IMR-90 (cell line): Measurements from ENCODE around the gene ACTN1. TPM values are rescaled to one million over a fixed set of nuclear protein-coding genes. Genes with fewer than 3 reads are reported as not detected.

ENCODE experiments used
- ATAC-seq: fragments of 200-7000 bp; cut with Tn5 transposase; 2 replicates; pipeline ENCODE4 v1.9.1; 2020; ENCODE audit warnings: low read depth, mild to moderate bottlenecking, moderate library complexity
- BruUV-seq: library from RNA; stranded (reverse); fragments of 400-500 nt; replicated peaks from 2 replicates; lab custom pipeline; 2021; lab: Mats Ljungman, UMichigan
- CTCF ChIA-PET: fragments of 300-600 bp; formaldehyde crosslinking; extraction: SDS; loops from one replicate; lab custom pipeline; 2021; ENCODE audit warnings: antibody characterized with exemption; lab: Yijun Ruan, JAX
- POLR2A ChIA-PET: fragments of 300-600 bp; sonication (Branson Sonifier 250); formaldehyde crosslinking; loops from one replicate; lab custom pipeline; 2022; ENCODE audit warnings: antibody characterized with exemption; ENCODE audit not compliant: unreplicated experiment; lab: Charles Lee
- DNase-seq: peaks from one replicate; pipeline ENCODE4 v3.0.0; 2013
- H2AFZ ChIP-seq: replicated peaks from 2 replicates; pipeline ENCODE3; 2013; ENCODE audit warnings: low read length, mild to moderate bottlenecking; ENCODE audit not compliant: poor library complexity
- H2AK5ac ChIP-seq: 2 replicates; pipeline ENCODE4 v1.6.1; 2013; ENCODE audit warnings: low read depth, low read length, inconsistent platforms
- H2AK9ac ChIP-seq: replicated peaks from 2 replicates; pipeline ENCODE3; 2013; ENCODE audit warnings: mild to moderate bottlenecking, low read depth, low read length, moderate library complexity; ENCODE audit not compliant: poor library complexity
- H2BK120ac ChIP-seq: 2 replicates; pipeline ENCODE4 v1.6.1; 2013; ENCODE audit warnings: low read depth, low read length, inconsistent platforms
- H2BK15ac ChIP-seq: 3 replicates; pipeline ENCODE4 v1.6.1; 2013; ENCODE audit warnings: low read depth, low read length, inconsistent platforms
- H2BK20ac ChIP-seq: 2 replicates; pipeline ENCODE4 v1.6.1; 2013; ENCODE audit warnings: low read depth, mild to moderate bottlenecking, inconsistent platforms, low read length, moderate library complexity
- H2BK5ac ChIP-seq: 2 replicates; pipeline ENCODE4 v1.6.1; 2013; ENCODE audit warnings: mild to moderate bottlenecking, low read depth, low read length, inconsistent platforms; ENCODE audit not compliant: poor library complexity, severe bottlenecking
- H3K14ac ChIP-seq: replicated peaks from 2 replicates; pipeline ENCODE4 v1.6.1; 2013; ENCODE audit warnings: low read depth, low read length, inconsistent platforms
- H3K18ac ChIP-seq: 2 replicates; pipeline ENCODE4 v1.6.1; 2013; ENCODE audit warnings: low read depth, low read length, control low read depth
- H3K23ac ChIP-seq: 2 replicates; pipeline ENCODE4 v1.6.1; 2013; ENCODE audit warnings: low read depth, low read length, inconsistent platforms
- H3K27ac ChIP-seq: 2 replicates; pipeline ENCODE4 v1.5.1; 2013; ENCODE audit warnings: mild to moderate bottlenecking, control low read depth, low read length; ENCODE audit not compliant: insufficient read depth
- H3K27me3 ChIP-seq: 2 replicates; pipeline ENCODE4 v1.6.1; 2013; ENCODE audit warnings: low read length; ENCODE audit not compliant: control insufficient read depth, insufficient read depth
- H3K36me3 ChIP-seq: 2 replicates; pipeline ENCODE4 v1.6.1; 2013; ENCODE audit warnings: low read length, mixed read lengths; ENCODE audit not compliant: control insufficient read depth, insufficient read depth
- H3K4ac ChIP-seq: 2 replicates; pipeline ENCODE4 v1.6.1; 2013; ENCODE audit warnings: low read depth, low read length, inconsistent platforms
- H3K4me1 ChIP-seq: 2 replicates; pipeline ENCODE4 v1.6.1; 2013; ENCODE audit warnings: low read length, mixed read lengths; ENCODE audit not compliant: control insufficient read depth, insufficient read depth
- H3K4me2 ChIP-seq: 2 replicates; pipeline ENCODE4 v1.6.1; 2013; ENCODE audit warnings: low read depth, mild to moderate bottlenecking, control low read depth, low read length, moderate library complexity
- H3K4me3 ChIP-seq: 2 replicates; pipeline ENCODE4 v1.5.1; 2013; ENCODE audit warnings: low read depth, mild to moderate bottlenecking, control low read depth, low read length, moderate library complexity; ENCODE audit not compliant: insufficient read depth
- H3K56ac ChIP-seq: 2 replicates; pipeline ENCODE4 v1.6.1; 2013; ENCODE audit warnings: low read length, inconsistent platforms; ENCODE audit not compliant: insufficient read depth; ENCODE audit errors: extremely low read depth
- H3K79me1 ChIP-seq, 2 experiments: 2 replicates each; pipeline ENCODE4 v1.6.1; 2013; ENCODE audit warnings: low read length in 2 of 2, inconsistent platforms in 1 of 2, low read depth in 1 of 2
- H3K9ac ChIP-seq: 2 replicates; pipeline ENCODE4 v1.6.1; 2013; ENCODE audit warnings: low read depth, low read length, control low read depth
- H3K9me1 ChIP-seq: 2 replicates; pipeline ENCODE4 v1.6.1; 2013; ENCODE audit warnings: low read length, inconsistent platforms; ENCODE audit not compliant: insufficient read depth
- H3K9me3 ChIP-seq: 2 replicates; pipeline ENCODE4 v1.6.1; 2013; ENCODE audit warnings: low read length; ENCODE audit not compliant: control insufficient read depth, insufficient read depth
- H4K20me1 ChIP-seq: 2 replicates; pipeline ENCODE4 v1.6.1; 2013; ENCODE audit warnings: low read length, inconsistent platforms; ENCODE audit not compliant: insufficient read depth
- H4K5ac ChIP-seq: 2 replicates; pipeline ENCODE4 v1.6.1; 2013; ENCODE audit warnings: mild to moderate bottlenecking, low read depth, low read length, control low read depth
- H4K8ac ChIP-seq, 2 experiments: 2 replicates each; pipeline ENCODE4 v1.6.1; 2013; ENCODE audit warnings: low read depth in 2 of 2, low read length in 2 of 2, control low read depth in 1 of 2, inconsistent platforms in 1 of 2
- H4K91ac ChIP-seq: 2 replicates; pipeline ENCODE4 v1.6.1; 2013; ENCODE audit warnings: low read depth, low read length, inconsistent platforms; ENCODE audit not compliant: insufficient read depth
- CHD1 ChIP-seq: IDR thresholded peaks from 2 replicates; pipeline ENCODE4 v1.6.1; 2012; ENCODE audit warnings: low read depth, low read length, improper control_type of control experiment
- MAFK ChIP-seq: IDR thresholded peaks from 2 replicates; pipeline ENCODE4 v1.6.1; 2012; ENCODE audit warnings: low read depth, low read length, improper control_type of control experiment
- WGBS, 2 experiments: methylation state at CpG; one replicate each; pipeline versions ENCODE4 v1.1.5 to v1.1.7; 2013; ENCODE audit warnings: missing lambda C conversion rate in 2 of 2; ENCODE audit not compliant: insufficient read length in 1 of 2; ENCODE audit errors: extremely low coverage in 2 of 2; 5-methylcytosine and 5-hydroxymethylcytosine counted together
- dilution Hi-C: fragments of 300-500 bp; cut with HindIII; formaldehyde crosslinking; loops from one replicate; pipeline ENCODE4 v1.14.3; 2018; ENCODE audit warnings: low sequenced_read_pairs; ENCODE audit not compliant: unreplicated experiment
- in situ Hi-C: fragments of 300-500 bp; cut with MboI; formaldehyde crosslinking; loops from 3 replicates; pipeline ENCODE4 v1.14.3; 2019; ENCODE audit warnings: low sequenced_read_pairs, inconsistent platforms, mixed read lengths
- intact Hi-C: fragments of 100-400 bp; cut with micrococcal nuclease; formaldehyde crosslinking; loops from 2 replicates; pipeline ENCODE4 v1.10.0; 2022
- polyA plus RNA-seq, 3 experiments: library from polyadenylated mRNA; depleted of rRNA; stranded (reverse); fragments of >200 nt; gene quantifications; 2 replicates each; pipeline ENCODE4 v1.2.3, GENCODE V29; 2012; ENCODE audit warnings: low replicate concordance in 1 of 3
- total RNA-seq: library from RNA; depleted of rRNA; stranded (reverse); fragments of >200 nt; gene quantifications from 2 replicates; pipeline ENCODE4 v1.2.3, GENCODE V29; 2012
- TF ChIP-seq, protein P1 (sequence below): fragments of 150-350 bp; IDR thresholded peaks from 2 replicates; pipeline ENCODE4 v1.6.1; 2017; ENCODE audit warnings: mild to moderate bottlenecking, antibody characterized with exemption, low read length, low read depth
- TF ChIP-seq, protein P2 (sequence below): conservative IDR thresholded peaks from 2 replicates; pipeline ENCODE4 v1.5.1; 2012; ENCODE audit warnings: mild to moderate bottlenecking, low read depth, low read length, improper control_type of control experiment

Gene ACTN1
- total and polyA plus RNA-seq, 2 of the 4 experiments (the other 2 are of a cell fraction) = 684 to 766 TPM

DNA sequence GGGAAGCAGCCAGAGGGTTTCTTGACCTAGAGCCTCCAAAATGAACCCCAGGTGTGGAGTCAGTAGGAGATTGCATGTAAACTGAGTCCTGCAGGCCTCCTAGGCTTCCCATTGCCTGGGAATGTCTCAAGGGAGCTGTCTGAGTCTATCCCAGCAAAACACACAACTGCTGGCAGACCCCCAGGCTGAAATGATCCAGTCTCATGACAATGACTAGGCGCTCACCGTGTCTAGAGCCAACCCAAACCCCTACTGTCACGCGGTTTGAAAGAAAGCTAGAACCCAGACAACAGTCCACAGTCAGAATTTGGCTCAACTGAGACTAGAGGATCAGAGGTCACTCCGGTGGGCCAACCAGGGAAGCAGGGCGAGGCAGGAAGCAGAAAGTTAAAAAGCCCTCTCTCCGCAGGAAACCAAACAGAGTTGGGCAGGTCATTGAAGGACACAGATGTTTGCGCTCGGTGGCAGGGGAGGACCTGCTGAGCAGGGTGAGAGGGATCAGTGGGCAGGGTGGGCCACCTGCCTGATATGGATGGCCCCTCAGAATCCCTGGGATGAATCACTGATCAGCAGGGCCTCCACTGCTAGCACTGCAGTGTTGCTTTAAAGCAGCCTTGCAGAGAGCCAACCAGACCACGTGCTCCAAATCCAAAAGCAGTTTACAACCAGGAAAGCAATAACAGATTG lies 23.8 kb downstream of the ACTN1 start:
- BruUV-seq = no TSS peak
- ATAC-seq = no peak
- no peak overlapping the region; the same call in 1 of the 2 replicates for H3K4me2 ChIP-seq

More for the DNA sequence above, 23.8 kb downstream of the ACTN1 start:
- TF ChIP-seq CHD1 (no peak), MAFK (no peak)
- TF ChIP-seq, protein P1, sequence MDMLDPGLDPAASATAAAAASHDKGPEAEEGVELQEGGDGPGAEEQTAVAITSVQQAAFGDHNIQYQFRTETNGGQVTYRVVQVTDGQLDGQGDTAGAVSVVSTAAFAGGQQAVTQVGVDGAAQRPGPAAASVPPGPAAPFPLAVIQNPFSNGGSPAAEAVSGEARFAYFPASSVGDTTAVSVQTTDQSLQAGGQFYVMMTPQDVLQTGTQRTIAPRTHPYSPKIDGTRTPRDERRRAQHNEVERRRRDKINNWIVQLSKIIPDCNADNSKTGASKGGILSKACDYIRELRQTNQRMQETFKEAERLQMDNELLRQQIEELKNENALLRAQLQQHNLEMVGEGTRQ = peak; percentile 44
- TF ChIP-seq, protein P2, sequence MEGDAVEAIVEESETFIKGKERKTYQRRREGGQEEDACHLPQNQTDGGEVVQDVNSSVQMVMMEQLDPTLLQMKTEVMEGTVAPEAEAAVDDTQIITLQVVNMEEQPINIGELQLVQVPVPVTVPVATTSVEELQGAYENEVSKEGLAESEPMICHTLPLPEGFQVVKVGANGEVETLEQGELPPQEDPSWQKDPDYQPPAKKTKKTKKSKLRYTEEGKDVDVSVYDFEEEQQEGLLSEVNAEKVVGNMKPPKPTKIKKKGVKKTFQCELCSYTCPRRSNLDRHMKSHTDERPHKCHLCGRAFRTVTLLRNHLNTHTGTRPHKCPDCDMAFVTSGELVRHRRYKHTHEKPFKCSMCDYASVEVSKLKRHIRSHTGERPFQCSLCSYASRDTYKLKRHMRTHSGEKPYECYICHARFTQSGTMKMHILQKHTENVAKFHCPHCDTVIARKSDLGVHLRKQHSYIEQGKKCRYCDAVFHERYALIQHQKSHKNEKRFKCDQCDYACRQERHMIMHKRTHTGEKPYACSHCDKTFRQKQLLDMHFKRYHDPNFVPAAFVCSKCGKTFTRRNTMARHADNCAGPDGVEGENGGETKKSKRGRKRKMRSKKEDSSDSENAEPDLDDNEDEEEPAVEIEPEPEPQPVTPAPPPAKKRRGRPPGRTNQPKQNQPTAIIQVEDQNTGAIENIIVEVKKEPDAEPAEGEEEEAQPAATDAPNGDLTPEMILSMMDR = no peak
- no peak overlapping the region for H4K91ac ChIP-seq
- no peak overlapping the region for H3K4me3 ChIP-seq
- H3K27me3 ChIP-seq = no peaks in the 10 kb centered on the region
- H3K79me1 ChIP-seq = peaks cover 0 to 65% of the 10 kb centered on the region in 2 experiments; a peak in 2 of 4 replicates
- H3K9me1 ChIP-seq = peaks cover 40% of the 10 kb centered on the region
- no peak overlapping the region for H2AK9ac ChIP-seq
- in situ Hi-C loops = no loop called here
- H4K8ac ChIP-seq = peak overlapping the region in 1 of 2 experiments; percentile 2; a peak in 1 of 4 replicates
- no peak overlapping the region for H3K9ac ChIP-seq
- ChIA-PET CTCF (no interaction called here), POLR2A (interaction anchor here (1.2 kb wide), 1 partner anchor 21 kb away, joined by 5 read pairs; no protein-coding TSS in a partner anchor)
- H2AK5ac ChIP-seq = peak overlapping the region; percentile 30; the same call in 1 of the 2 replicates
- no peak overlapping the region for H2AFZ ChIP-seq
- WGBS, 2 experiments = 92% methylated on average over 2 of the region's 10 CpGs; no CpG with 5 or more reads in 1 of the 2 experiments
- H4K5ac ChIP-seq = no peak overlapping the region; the same call in 1 of the 2 replicates
- DNase-seq = peak; percentile 42
- H2BK120ac ChIP-seq = no peak overlapping the region
- no peak overlapping the region for H3K56ac ChIP-seq
- H3K18ac ChIP-seq = peak overlapping the region; percentile 7; the same call in 1 of the 2 replicates
- peaks cover 61% of the 10 kb centered on the region for H3K4me1 ChIP-seq
- intact Hi-C loops = no loop called here
- peak overlapping the region; percentile 57 for H3K23ac ChIP-seq
- no peak overlapping the region for H3K4ac ChIP-seq
- H3K9me3 ChIP-seq = no peaks in the 10 kb centered on the region
- peaks cover 40% of the 10 kb centered on the region for H3K36me3 ChIP-seq
- no peak overlapping the region for H2BK15ac ChIP-seq
- 0 out of 2 replicates have a peak overlapping the region, but pooled peaks have one; percentile 18 for H3K14ac ChIP-seq
- no peak overlapping the region for H2BK20ac ChIP-seq
- peak overlapping the region; percentile 57; the same call in 1 of the 2 replicates for H3K27ac ChIP-seq
- H2BK5ac ChIP-seq = peak overlapping the region; percentile 27
- H4K20me1 ChIP-seq = peaks cover 99% of the 10 kb centered on the region
- dilution Hi-C loops = no loop called here
